Left ventricle myocardium inferior (tissue), 1 donor: ENCODE measurements around the gene ZNG1A. TPM values are rescaled to one million over a fixed set of nuclear protein-coding genes. Genes with fewer than 3 reads are reported as not detected.
"Not testable (repeated sequence)": the region's sequence is repeated elsewhere in the genome, so short reads cannot be mapped to it uniquely, and the experiment has no call there.

Experiments
- DNase-seq: peaks from one replicate; pipeline ENCODE4 v3.0.0-alpha.2; 2020
- H3K27ac ChIP-seq: fragments of 200-600 bp; replicated peaks from 2 replicates; pipeline ENCODE4 v1.8.0; 2021
- H3K27me3 ChIP-seq: fragments of 200-600 bp; 2 replicates; pipeline ENCODE4 v1.8.0; 2021; ENCODE audit warnings: low read depth
- H3K36me3 ChIP-seq: fragments of 200-600 bp; 2 replicates; pipeline ENCODE4 v1.8.0; 2021
- H3K4me1 ChIP-seq: fragments of 200-600 bp; 2 replicates; pipeline ENCODE4 v1.8.0; 2021
- H3K4me3 ChIP-seq: fragments of 200-600 bp; 2 replicates; pipeline ENCODE4 v1.8.0; 2021; ENCODE audit warnings: mild to moderate bottlenecking, moderate library complexity
- H3K9me3 ChIP-seq: fragments of 200-600 bp; replicated peaks from 2 replicates; pipeline ENCODE4 v1.8.0; 2021
- intact Hi-C: fragments of 100-400 bp; cut with micrococcal nuclease; formaldehyde crosslinking; loops from one replicate; pipeline ENCODE4 v1.11.0; 2022
- total RNA-seq: library from RNA; stranded (reverse); fragmentation: NEBNext Ultra II Directional; extraction: Animal tissue kit (Norgen Biotek cat#: 25700); gene quantifications from one replicate; pipeline ENCODE4 v1.2.1, GENCODE V29; 2021
- donor health status: DM: no; HTN: yes; CAD: no; lungs with severe emphysema.

ZNG1A gene
- total RNA-seq, 1 donor from 2014 or later = 14.1 TPM

DNA sequence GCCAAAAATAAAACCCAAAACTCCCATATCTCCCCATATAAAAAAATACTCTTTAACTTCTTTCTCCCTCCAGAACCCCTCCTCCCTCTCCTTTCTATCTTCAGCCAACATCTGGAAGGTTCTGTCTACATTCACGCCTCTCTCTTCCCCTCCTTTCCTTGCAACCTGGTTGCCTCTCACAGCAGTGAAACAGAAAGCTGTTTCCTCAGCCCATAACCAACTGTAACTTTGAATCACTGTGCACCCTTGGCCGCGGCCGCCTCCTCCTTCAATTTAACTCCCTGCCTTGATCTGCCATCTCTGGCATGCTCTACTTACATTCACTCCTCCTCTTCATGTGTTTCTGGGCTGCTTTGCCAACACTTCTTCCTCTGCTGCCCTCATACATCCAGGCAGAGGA, 83.9 kb downstream of the ZNG1A start:
- intact Hi-C loops, H3K27ac ChIP-seq, DNase-seq: not testable (repeated sequence)

DNA sequence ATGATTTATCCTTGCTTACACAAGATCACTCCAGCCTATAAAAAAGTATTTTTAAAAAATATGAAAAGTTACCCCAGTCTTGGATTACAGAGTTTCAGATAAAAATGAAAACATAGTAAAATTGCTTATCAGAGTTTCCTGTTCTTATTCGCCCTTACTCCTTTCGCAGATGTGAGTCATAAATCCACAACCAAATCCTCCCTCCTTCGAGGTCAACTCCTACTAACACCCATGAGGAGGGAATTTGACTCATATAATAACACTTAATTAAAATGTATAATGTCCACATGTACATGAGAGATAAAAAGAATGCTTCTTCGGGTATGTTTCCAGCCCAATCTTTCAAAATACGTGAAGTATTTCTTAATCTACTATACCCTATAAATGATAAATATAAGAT, 84.5 kb downstream of the ZNG1A start:
- H3K27me3 ChIP-seq, H3K36me3 ChIP-seq, H3K4me3 ChIP-seq, DNase-seq, intact Hi-C loops, H3K27ac ChIP-seq, H3K4me1 ChIP-seq, H3K9me3 ChIP-seq: not testable (repeated sequence)

More for the DNA sequence above, 83.9 kb downstream of the ZNG1A start:
- not testable (repeated sequence) for H3K9me3 ChIP-seq, H3K27me3 ChIP-seq, H3K4me3 ChIP-seq, H3K36me3 ChIP-seq, H3K4me1 ChIP-seq

DNA sequence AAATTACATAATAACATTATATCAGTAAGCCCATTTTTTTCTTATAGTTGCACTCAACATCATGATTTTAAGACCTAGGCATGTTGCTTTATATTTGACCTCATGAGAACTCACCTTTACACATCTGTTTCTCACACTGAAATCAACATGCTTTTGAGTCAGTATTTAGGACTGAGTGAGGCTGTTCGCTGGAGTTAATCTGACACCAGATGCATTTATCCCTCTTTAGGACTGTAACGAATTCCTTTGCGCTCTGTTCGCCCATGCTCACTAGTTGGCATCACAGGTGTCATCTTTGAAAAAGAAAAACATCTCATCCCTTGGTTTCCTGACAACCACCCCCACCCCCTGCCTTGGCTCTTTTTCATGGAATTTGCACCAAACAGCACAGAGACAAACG, 84.9 kb downstream of the ZNG1A start:
- H3K27ac ChIP-seq, DNase-seq, H3K4me1 ChIP-seq, intact Hi-C loops, H3K27me3 ChIP-seq, H3K4me3 ChIP-seq, H3K9me3 ChIP-seq, H3K36me3 ChIP-seq: not testable (repeated sequence)

DNA sequence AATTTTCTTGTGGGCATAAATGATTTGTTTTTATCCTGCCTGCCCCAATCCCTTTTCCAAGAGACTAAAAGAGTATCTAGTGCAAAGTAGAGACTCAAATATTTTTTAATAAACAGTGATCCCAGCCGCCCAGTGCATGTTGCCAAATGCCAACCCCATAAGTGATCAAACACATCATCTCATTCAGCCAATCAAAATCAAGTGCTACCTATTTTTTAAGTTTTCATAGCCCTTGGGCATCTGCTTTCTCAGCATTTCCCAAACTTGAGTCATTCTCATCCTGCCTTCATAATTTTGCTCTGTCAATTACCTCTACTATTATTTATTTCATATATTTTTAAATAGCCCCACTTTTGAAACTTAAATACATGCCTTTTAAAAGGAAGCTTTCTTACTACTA, 88.0 kb downstream of the ZNG1A start:
- intact Hi-C loops, H3K9me3 ChIP-seq, DNase-seq: not testable (repeated sequence)

DNA sequence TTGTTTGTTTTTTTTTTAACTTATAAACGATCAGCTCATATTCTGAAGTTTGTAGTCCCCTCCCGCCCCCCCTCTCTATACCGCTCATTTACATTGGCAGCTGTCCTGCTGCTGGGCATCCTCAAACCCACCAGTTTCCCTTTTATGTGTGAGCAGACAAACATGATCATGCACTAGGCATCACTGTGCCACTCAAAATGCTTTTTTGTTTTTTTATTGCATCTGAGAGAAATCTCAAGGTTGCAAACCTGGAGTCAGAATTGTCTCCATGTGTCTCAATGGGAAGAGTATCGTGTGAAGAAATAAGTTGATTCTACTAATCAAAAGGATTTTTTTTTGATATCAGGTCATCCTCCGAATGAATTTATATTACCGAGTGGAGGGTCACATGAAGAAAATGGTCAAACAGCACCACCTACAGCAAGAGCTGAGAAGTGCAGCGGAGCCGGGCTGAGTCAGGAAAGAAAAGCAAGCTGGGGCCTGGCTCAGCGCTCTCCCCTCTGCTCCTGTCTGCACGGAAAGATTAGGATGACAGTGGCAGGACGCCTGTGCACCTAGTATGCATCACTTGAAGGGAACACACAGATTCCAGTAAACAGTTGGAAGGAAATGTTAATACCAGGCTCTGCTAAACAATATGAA, 90.3 kb downstream of the ZNG1A start:
- H3K9me3 ChIP-seq, DNase-seq, H3K4me3 ChIP-seq, H3K27ac ChIP-seq, intact Hi-C loops, H3K27me3 ChIP-seq, H3K36me3 ChIP-seq, H3K4me1 ChIP-seq: not testable (repeated sequence)

More for the DNA sequence above, 88.0 kb downstream of the ZNG1A start:
- not testable (repeated sequence) for H3K27ac ChIP-seq, H3K27me3 ChIP-seq, H3K4me3 ChIP-seq, H3K36me3 ChIP-seq, H3K4me1 ChIP-seq

DNA sequence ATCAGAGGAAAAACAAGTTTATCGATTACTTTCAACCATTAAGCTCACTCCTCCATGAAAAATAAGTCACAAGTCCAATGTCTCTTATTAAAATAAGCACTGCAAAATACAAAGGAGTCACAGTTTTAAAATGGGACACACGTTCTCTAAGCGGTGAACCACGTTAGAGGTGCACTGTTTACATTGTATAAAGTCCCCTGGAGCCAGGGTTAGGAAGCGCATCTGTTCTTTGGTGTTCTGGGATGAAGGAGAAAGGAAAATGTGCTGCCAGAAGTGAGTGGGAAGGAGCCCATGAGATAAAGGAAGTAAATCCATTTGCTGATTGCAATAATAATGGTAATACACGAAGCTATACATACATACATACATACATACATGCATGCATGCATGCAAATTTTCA, 91.0 kb downstream of the ZNG1A start:
- H3K4me3 ChIP-seq, H3K36me3 ChIP-seq, H3K4me1 ChIP-seq, H3K27ac ChIP-seq, DNase-seq, H3K27me3 ChIP-seq, H3K9me3 ChIP-seq, intact Hi-C loops: not testable (repeated sequence)

DNA sequence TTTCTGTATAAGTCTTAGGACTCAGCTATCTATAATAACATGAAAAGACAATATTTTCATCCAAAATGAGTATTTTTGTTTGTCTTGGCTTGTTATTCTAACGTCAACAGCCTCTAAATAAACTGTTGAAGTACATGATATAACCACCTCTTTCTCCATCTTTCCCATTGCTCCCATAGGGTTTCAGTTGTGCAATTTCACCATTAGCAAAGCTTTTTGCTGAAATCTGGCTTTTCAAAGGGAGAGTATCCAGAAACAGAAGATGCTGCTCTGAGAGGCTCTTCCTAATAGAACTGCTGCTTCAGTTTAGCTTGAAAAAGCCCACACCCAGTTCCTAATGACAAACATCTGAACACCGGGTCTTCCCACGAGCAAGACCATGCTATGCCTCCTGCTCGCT, 91.8 kb downstream of the ZNG1A start:
- H3K36me3 ChIP-seq, H3K4me3 ChIP-seq, DNase-seq, H3K4me1 ChIP-seq, H3K9me3 ChIP-seq, H3K27me3 ChIP-seq, intact Hi-C loops, H3K27ac ChIP-seq: not testable (repeated sequence)

DNA sequence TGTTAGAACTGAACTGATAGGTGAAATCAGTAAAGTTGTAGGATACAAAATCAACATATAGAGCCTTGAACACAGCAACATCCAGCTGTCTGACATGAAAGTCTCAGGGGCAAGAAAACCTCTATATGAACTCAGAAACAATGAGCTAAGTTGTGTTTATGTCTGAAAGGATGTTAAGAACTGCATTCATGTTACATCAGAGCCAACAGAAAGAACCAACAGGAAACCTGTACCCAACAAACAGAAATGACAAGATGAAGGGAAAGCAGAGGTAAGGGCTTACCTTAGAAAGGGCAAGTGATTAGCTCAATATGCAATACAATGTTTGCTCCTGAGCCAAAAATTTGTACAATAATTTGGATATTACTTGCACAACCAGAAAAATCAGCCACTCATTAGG, 92.2 kb downstream of the ZNG1A start:
- H3K27me3 ChIP-seq, H3K36me3 ChIP-seq, H3K4me1 ChIP-seq, intact Hi-C loops, H3K27ac ChIP-seq, H3K9me3 ChIP-seq, DNase-seq, H3K4me3 ChIP-seq: not testable (repeated sequence)

DNA sequence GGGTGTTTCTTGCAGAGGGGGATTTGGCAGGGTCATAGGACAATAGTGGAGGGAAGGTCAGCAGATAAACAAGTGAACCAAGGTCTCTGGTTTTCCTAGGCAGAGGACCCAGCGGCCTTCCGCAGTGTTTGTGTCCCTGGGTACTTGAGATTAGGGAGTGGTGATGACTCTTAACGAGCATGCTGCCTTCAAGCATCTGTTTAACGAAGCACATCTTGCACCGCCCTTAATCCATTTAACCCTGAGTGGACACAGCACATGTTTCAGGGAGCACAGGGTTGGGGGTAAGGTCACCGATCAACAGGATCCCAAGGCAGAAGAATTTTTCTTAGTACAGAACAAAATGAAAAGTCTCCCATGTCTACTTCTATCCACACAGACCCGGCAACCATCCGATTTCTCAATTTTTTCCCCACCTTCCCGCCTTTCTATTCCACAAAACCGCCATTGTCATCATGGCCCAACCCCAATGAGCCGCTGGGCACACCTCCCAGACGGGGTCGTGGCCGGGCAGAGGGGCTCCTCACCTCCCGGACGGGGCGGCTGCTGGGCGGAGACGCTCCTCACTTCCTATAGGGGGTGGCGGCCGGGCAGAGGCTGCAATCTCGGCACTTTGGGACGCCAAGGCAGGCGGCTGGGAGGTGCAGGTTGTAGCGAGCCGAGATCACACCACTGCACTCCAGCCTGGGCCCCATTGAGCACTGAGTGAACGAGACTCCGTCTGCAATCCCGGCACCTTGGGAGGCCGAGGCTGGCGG, 95.7 kb downstream of the ZNG1A start:
- H3K27me3 ChIP-seq = peaks cover 23% of the 10 kb centered on the region
- H3K36me3 ChIP-seq, H3K4me3 ChIP-seq, H3K27ac ChIP-seq, DNase-seq, intact Hi-C loops, H3K4me1 ChIP-seq, H3K9me3 ChIP-seq: not testable (repeated sequence)

DNA sequence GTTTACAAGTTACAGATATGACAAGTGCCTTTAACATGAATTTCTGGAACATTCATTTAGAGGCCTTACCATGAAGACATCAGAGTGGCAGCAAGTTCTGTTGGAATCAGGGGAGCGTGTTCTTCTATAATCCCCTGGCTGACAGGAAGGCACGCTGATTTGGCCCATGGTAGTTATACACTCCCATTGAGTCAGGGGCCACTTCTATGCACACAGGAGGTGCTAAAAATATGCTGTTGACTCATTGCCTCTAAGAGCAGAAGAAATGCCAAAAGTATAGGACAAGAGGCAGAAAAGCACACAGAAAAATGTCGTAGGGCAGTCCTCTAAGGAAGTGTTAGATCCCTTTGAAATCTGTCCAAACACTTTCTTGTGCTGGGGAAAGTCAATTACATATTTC, 100.5 kb downstream of the ZNG1A start:
- intact Hi-C loops, H3K4me3 ChIP-seq, H3K4me1 ChIP-seq, DNase-seq, H3K27ac ChIP-seq, H3K9me3 ChIP-seq, H3K36me3 ChIP-seq: not testable (repeated sequence)
- H3K27me3 ChIP-seq = peaks cover 27% of the 10 kb centered on the region

DNA sequence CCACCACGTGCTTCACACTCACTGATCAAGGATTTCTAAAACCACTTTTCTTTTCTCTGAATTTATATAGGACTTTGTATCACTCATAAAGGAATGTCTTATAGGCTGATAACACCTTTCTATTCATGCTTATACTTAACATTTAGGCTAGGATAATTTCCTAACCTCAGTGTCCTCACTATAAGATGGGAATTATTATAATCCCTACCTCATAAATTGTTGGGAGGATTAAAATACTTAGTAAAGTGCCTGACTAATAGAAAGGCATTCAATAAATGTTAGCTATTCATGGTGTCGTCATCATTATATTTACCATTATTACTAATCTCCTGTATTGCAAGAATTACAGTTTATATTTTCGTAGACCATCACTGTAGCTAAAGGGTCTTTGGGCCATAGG, 102.5 kb downstream of the ZNG1A start:
- DNase-seq, H3K4me1 ChIP-seq, H3K27ac ChIP-seq, intact Hi-C loops, H3K36me3 ChIP-seq, H3K4me3 ChIP-seq, H3K9me3 ChIP-seq: not testable (repeated sequence)
- H3K27me3 ChIP-seq = peaks cover 30% of the 10 kb centered on the region

DNA sequence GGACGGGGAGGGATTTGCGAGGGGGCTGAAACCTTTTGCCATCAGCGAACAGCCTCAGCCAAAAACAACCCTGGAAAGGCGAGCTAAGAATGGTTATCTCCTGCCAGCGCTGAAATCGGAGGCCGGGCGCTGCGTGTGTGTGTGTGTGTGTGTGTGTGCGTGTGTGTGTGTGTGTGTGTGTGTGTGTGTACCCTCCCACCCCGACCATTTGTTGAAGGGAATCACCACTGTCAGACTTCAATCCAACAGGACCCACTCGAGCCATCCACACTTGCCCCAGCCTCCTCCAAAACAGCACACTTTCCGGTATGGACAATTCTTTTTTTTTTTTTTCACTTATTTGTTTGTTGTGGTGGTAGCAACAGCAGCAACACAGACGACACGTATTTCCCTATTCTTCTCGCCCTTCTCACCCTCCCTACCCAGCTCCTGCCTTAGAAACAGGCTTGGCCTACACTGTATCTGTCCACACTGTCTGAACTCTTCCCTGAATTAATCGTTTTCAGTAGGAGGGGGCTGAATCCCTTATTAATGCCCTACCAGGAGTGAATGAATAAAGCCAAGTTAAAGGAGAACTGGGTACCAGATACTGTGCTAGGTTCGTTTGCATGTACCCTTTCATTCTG, 104.8 kb downstream of the ZNG1A start:
- H3K36me3 ChIP-seq, H3K9me3 ChIP-seq, H3K4me1 ChIP-seq, DNase-seq, intact Hi-C loops: not testable (repeated sequence)
- Histone ChIP-seq H3K4me3 (peak overlapping the region; percentile 68), H3K27me3 (peaks cover 21% of the 10 kb centered on the region), H3K27ac (peak overlapping the region; percentile 78)

DNA sequence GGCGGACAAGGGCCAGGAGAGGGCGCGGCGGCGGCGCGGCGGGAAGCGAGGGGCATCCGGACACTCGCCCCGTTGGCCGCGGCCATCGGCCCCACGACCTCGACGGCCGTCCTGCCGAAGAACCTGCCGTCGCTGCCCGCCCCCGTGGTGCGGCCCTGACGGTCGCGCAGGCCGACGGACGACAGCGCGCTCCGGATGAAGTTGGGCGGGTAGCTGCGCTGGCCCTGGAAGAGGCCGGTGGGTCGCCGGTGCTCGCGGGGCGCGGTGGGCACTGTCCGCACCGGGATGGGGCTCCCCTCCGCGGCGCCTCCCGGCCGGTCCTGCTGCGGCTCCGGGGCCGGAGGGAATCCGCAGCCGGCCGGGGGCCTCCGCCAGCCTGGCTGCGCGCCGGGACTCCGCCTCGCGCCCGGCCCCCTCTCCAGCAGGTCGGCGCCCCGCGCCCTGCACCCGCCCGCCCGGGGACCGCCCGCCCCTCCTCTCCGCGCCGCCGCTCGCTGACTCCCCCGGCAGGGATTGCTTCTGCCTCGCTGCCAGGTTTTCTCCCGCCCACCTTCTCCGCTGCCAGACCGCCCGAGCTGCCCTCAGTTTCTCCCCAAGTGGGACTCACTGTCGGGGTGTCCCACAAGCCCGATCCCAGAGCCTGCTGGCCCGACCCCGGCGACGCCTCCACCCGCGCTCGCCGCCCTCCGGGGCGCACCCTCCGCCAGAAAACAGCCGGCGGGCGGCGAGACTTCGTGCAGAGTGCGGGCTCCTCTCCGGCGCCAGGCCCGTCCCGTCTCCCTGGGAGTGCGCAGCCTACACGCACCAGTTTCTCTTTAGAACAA, 105.6 kb downstream of the ZNG1A start:
- H3K9me3 ChIP-seq, intact Hi-C loops, H3K36me3 ChIP-seq, H3K4me1 ChIP-seq: not testable (repeated sequence)
- Histone ChIP-seq H3K27me3 (peaks cover 16% of the 10 kb centered on the region), H3K4me3 (peak overlapping the region; percentile 68), H3K27ac (peak overlapping the region; percentile 78)
- peak; percentile 32 for DNase-seq
